Stomach (tissue), 9 donors: ENCODE measurements around the gene SPATA31C1. TPM values are rescaled to one million over a fixed set of nuclear protein-coding genes. Genes with fewer than 3 reads are reported as not detected.

Source experiments
- DNase-seq, 2 donors: peaks; one replicate each; pipeline versions ENCODE4 v3.0.0 to v3.0.0-alpha.2; 2013 to 2019
- H3K27ac ChIP-seq, 5 donors: fragments of 200-600 bp in 4 of 5; sonication (generic) in 4 of 5; one replicate each; pipeline ENCODE4 v1.5.1; 2013 to 2019; ENCODE audit warnings: mild to moderate bottlenecking in 1 of 5, moderate library complexity in 1 of 5
- H3K27me3 ChIP-seq, 3 donors: fragments of 200-600 bp; sonication (generic); one replicate each; pipeline ENCODE4 v1.5.1; 2017 to 2019; ENCODE audit warnings: mixed run types in 1 of 3
- H3K36me3 ChIP-seq, 4 donors: fragments of 200-600 bp; sonication (generic); 1 replicate in 3 of 4; 2 replicates in 1 of 4; pipeline ENCODE4 v1.5.1; 2016 to 2019
- H3K4me1 ChIP-seq, 4 donors: fragments of 200-600 bp; sonication (generic); one replicate each; pipeline ENCODE4 v1.5.1; 2016 to 2019
- H3K4me3 ChIP-seq, 4 donors: fragments of 200-600 bp; sonication (generic) in 3 of 4; one replicate each; pipeline ENCODE4 v1.5.1; 2016 to 2019; ENCODE audit warnings: mild to moderate bottlenecking in 1 of 4
- H3K9me3 ChIP-seq, 4 donors: fragments of 200-600 bp; sonication (generic); one replicate each; pipeline ENCODE4 v1.5.1; 2016 to 2019
- CTCF ChIP-seq, 7 experiments: fragments of 450-650 bp in 4 of 7; fragments of 200-600 bp in 3 of 7; sonication (generic) in 3 of 7; IDR thresholded peaks; one replicate each; pipeline ENCODE4 v1.5.1; 2016 to 2019; ENCODE audit warnings: antibody characterized with exemption in 7 of 7, control low read depth in 2 of 7, mild to moderate bottlenecking in 1 of 7
- EP300 ChIP-seq: sonication (generic); formaldehyde crosslinking; IDR thresholded peaks from one replicate; pipeline ENCODE4 v1.6.1; 2017; ENCODE audit warnings: antibody characterized with exemption
- POLR2A ChIP-seq, 4 donors: fragments of 450-650 bp; IDR thresholded peaks; one replicate each; pipeline ENCODE4 v1.6.1; 2016; ENCODE audit warnings: antibody characterized with exemption in 4 of 4, control low read depth in 2 of 4, mild to moderate bottlenecking in 1 of 4, moderate library complexity in 1 of 4
- POLR2AphosphoS5 ChIP-seq, 3 donors: sonication (generic); formaldehyde crosslinking; IDR thresholded peaks; one replicate each; pipeline ENCODE4 v1.6.1; 2016; ENCODE audit warnings: antibody characterized with exemption in 3 of 3
- WGBS, 5 donors: extraction: QIAGEN DNeasy Blood & Tissue Kit in 3 of 5; methylation state at CpG; one replicate each; pipeline versions ENCODE4 v1.1.5 to v1.1.7; 2013 to 2018; 5-methylcytosine and 5-hydroxymethylcytosine counted together
- intact Hi-C: fragments of 100-400 bp; cut with DNase I; formaldehyde crosslinking; loops from one replicate; pipeline ENCODE4 v1.15.1; 2023; ENCODE audit warnings: low total_unique reads
- polyA plus RNA-seq, 3 donors: library from polyadenylated mRNA; stranded (reverse); fragments of 200-250 nt; gene quantifications; one replicate each; pipeline ENCODE4 v1.2.3, GENCODE V29; 2013
- total RNA-seq, 5 donors: library from RNA; depleted of rRNA; stranded (reverse); fragments of >200 nt; gene quantifications; one replicate each; pipeline versions ENCODE4 v1.1.0 to v1.2.3, GENCODE V29; 2014 to 2016
- donor health status: healthy with polysubstance abuse.
- donor health status: Bipolar disorder and iron deficiency.
- donor health status: healthy.

SPATA31C1 gene
- total and polyA plus RNA-seq, 8 donors, result not detected

GRCh38 chr9:87888501-87888900 is 29.3 kb upstream of the SPATA31C1 start:
- DNase-seq, result no peak
- TF ChIP-seq CTCF (IDR thresholded peaks at IDR 0.05), result no peak
- TF ChIP-seq POLR2AphosphoS5 (IDR thresholded peaks at IDR 0.05), result no peak
- TF ChIP-seq POLR2A (IDR thresholded peaks at IDR 0.05), result no peak
- no peak for TF ChIP-seq EP300
- Histone ChIP-seq H3K27me3 (peaks cover 0 to 7% (median 0%) of the 10 kb centered on the region in 3 donors), H3K9me3 (no peaks in the 10 kb centered on the region), H3K36me3 (no peaks in the 10 kb centered on the region), H3K4me1 (no peaks in the 10 kb centered on the region), H3K27ac (no peak overlapping the region), H3K4me3 (no peak overlapping the region)
- intact Hi-C loops, result no loop called here
- 69 to 80% (median 75%) methylated on average over 2 to 6 of the region's 6 CpGs for WGBS, 5 donors

GRCh38 chr9:87889065-87889881 is 28.5 kb upstream of the SPATA31C1 start:
- H3K4me3 ChIP-seq, result no peak overlapping the region
- H3K9me3 ChIP-seq, result no peaks in the 10 kb centered on the region
- DNase-seq, result no peak
- intact Hi-C loops, result no loop called here
- 85 to 92% (median 89%) methylated on average over 12 of the region's 12 CpGs for WGBS, 5 donors
- peaks cover 0 to 7% (median 0%) of the 10 kb centered on the region in 3 donors for H3K27me3 ChIP-seq
- no peak overlapping the region for H3K27ac ChIP-seq
- no peaks in the 10 kb centered on the region for H3K36me3 ChIP-seq
- no peaks in the 10 kb centered on the region for H3K4me1 ChIP-seq
- TF ChIP-seq POLR2AphosphoS5 (IDR thresholded peaks at IDR 0.05) (no peak), POLR2A (IDR thresholded peaks at IDR 0.05) (no peak), EP300 (no peak), CTCF (IDR thresholded peaks at IDR 0.05) (no peak)

- no peak overlapping the region for H3K4me3 ChIP-seq
- H3K36me3 ChIP-seq, result no peaks in the 10 kb centered on the region
- H3K27ac ChIP-seq, result no peak overlapping the region
- 88 to 93% (median 89%) methylated on average over 2 to 4 of the region's 4 CpGs for WGBS, 5 donors
- TF ChIP-seq CTCF (IDR thresholded peaks at IDR 0.05) (no peak), POLR2AphosphoS5 (IDR thresholded peaks at IDR 0.05) (no peak), EP300 (no peak), POLR2A (IDR thresholded peaks at IDR 0.05) (no peak)
- H3K27me3 ChIP-seq, result peaks cover 0 to 9% (median 0%) of the 10 kb centered on the region in 3 donors
- no peaks in the 10 kb centered on the region for H3K9me3 ChIP-seq
- intact Hi-C loops, result no loop called here
- no peaks in the 10 kb centered on the region for H3K4me1 ChIP-seq
- DNase-seq, result no peak
Observed at GRCh38 chr9:87889882-87890252, 27.9 kb upstream of the SPATA31C1 start.

- DNase-seq, result no peak
- H3K36me3 ChIP-seq, result no peaks in the 10 kb centered on the region
- intact Hi-C loops, result no loop called here
- H3K27me3 ChIP-seq, result peaks cover 0 to 14% (median 0%) of the 10 kb centered on the region in 3 donors
- H3K4me3 ChIP-seq, result no peak overlapping the region
- no peaks in the 10 kb centered on the region for H3K4me1 ChIP-seq
- no peak for TF ChIP-seq POLR2A (IDR thresholded peaks at IDR 0.05)
- TF ChIP-seq EP300, result no peak
- no peak for TF ChIP-seq POLR2AphosphoS5 (IDR thresholded peaks at IDR 0.05)
- TF ChIP-seq CTCF (IDR thresholded peaks at IDR 0.05), result no peak
- H3K9me3 ChIP-seq, result no peaks in the 10 kb centered on the region
- 72 to 88% (median 82%) methylated on average over 10 of the region's 10 CpGs for WGBS, 5 donors
- H3K27ac ChIP-seq, result no peak overlapping the region
Observed at GRCh38 chr9:87890837-87891236, 26.9 kb upstream of the SPATA31C1 start.
